ENCODE data around the gene COL1A2.

Gene COL1A2

DNA sequence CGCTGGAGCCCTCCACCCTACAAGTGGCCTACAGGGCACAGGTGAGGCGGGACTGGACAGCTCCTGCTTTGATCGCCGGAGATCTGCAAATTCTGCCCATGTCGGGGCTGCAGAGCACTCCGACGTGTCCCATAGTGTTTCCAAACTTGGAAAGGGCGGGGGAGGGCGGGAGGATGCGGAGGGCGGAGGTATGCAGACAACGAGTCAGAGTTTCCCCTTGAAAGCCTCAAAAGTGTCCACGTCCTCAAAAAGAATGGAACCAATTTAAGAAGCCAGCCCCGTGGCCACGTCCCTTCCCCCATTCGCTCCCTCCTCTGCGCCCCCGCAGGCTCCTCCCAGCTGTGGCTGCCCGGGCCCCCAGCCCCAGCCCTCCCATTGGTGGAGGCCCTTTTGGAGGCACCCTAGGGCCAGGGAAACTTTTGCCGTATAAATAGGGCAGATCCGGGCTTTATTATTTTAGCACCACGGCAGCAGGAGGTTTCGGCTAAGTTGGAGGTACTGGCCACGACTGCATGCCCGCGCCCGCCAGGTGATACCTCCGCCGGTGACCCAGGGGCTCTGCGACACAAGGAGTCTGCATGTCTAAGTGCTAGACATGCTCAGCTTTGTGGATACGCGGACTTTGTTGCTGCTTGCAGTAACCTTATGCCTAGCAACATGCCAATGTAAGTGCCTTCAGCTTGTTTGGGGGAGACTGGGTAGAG is at the start of gene COL1A2:
Gene COL1A2, plus strand, starts transcription at position 459 of the 704 bp plus-strand sequence. Its CDS starts 137 bp downstream, at position 596.
- DNase-seq = peak; percentile 96

DNA sequence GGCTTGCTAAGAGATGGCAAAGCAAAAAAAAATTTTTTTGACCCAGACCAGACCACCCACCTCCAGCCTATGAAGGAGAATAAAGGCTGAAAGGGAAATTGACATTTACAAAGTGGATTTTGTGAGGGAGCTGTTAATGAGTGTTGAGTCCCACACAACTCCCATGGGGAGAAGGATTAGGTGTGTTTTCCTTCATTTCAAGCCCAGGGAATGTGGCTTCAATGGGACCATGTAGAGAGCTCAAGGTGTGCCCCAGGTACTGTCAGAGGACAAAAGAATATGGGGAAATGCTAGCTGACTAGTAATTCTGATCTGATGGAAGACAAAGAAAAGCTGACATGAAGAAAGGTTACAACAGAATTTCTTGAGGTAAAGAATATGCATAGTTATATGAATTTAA is 48.8 kb upstream of the COL1A2 start:
- DNase-seq = no peak

DNA sequence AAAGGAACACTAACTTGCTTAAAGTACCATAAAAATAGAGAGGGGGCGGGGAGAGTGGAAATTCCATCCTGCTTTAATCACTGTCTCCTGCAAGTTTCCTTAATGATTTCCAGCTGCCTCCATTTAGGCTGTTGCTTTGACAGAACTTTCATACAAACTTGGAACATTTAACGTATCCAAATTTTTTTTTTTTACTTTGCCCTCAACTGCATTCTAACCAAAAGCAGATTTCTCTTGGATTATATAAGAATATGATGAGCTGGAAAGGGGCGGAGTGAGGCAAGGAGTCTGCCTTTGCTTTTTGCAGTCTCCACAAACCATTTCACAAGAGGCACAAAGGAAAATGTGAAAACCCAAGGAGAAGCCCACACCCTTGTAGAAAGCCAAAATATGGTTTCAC is 46.6 kb upstream of the COL1A2 start:
- peak; percentile 84 for DNase-seq

DNA sequence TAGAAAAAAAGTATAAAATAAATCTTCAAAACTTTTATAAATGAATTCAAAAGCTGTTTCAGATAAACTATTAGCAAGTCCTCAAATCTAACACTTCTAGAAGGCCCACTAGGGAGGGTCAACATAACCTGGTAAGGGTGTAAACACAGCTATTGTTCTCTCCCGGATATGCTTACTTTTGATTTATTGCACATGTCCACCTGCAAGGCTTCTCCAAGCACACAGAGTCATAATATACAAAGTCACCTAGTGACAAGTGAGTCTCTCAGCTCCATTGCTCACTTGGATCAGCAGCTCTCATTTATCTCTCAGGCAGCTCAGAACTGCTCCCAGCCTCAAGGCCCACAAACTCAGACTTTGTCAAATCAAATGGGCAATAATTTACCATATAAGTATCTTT is 44.0 kb upstream of the COL1A2 start:
- DNase-seq = no peak

DNA sequence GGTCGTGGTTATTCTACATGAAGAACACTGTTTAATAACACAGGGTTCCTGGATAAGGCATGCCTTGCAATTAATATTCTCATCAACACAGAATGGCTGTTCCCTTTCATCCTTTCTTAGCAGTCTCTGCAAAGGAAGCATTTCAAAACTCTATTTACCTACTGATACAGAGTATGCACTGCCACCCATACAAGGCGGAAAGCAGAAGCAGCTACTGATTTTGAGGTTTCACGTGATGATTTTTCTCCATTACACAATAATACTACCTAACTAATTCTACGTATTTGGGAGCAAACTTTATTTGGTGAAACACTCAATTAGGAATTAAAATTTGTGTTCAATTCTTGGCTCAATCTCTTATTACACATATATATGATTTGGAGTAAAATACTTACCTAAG is 43.0 kb upstream of the COL1A2 start:
- DNase-seq = no peak

DNA sequence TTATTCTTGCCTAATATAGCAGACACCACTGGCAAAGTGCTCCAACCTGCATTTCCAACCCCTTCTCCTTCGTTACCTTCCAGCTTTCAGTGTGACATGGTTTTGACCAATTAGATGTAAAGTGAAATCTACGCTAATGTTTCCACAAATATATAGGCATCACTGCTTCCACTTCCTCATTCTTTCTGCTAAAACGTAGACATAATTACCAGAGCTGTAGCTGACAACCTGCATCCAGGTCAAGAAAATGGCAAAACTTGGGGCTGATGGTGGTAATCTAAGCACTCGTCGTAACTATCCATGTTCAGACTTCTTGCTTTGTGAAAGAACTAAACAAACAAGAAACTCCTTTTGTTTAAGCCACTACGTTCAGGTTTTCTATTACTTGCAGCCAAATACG is 41.8 kb upstream of the COL1A2 start:
- no peak for DNase-seq

DNA sequence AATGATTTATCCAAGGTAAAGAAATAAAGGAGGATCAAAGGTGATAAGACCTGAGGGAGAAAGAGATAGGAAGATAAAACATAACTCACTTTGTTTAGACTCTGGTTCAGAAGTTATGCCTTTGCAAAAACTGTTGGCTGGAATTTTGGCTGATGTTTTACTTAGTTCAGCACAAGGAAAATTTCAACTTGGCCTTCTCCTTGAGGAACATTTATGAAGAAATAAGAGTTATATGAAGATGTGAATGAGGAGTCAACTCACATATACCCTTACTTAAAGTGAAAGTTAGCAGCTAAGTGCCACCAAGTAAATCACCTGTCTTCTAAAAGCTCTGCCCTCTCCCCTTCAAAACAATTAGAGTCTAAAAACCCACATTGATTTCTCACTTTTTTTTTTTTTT is 39.7 kb upstream of the COL1A2 start:
- DNase-seq = no peak

DNA sequence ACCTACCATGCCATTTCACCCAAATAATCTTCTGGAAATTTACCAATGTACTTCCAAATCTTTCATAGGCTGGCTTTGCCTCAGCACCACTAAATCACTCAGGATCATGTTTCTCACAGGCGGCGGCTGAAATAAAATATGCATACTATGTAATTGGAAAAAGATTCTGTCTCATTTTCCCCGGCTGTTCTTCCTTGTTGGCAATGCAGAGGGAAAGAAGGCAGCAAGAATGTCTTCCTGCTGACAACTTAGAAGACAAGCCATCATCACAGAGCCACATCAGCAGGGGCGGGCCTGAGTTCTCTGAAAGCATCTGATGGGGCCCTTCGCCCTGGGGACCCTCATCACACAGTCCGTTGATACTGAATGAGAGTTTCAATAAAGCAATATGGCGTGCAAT is 39.2 kb upstream of the COL1A2 start:
- peak; percentile 39 for DNase-seq

DNA sequence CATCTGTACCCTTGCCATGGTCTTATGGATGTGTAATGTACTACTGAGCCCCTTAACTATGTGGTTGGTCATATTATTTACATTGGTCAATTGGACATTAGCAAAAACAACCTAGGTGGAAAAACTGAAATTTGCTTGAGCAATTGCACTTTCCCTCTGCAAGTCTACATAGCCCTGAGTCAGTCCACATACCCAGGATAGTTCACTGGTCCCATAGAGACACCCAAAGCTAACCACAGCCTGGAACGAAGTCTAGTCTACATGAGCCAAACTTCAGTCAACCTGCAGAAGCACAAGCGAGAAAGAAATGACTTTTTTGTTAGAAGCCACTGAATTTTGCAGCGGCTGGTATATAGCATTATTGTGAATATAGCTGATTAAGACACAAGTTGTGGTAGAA is 37.6 kb upstream of the COL1A2 start:
- no peak for DNase-seq

DNA sequence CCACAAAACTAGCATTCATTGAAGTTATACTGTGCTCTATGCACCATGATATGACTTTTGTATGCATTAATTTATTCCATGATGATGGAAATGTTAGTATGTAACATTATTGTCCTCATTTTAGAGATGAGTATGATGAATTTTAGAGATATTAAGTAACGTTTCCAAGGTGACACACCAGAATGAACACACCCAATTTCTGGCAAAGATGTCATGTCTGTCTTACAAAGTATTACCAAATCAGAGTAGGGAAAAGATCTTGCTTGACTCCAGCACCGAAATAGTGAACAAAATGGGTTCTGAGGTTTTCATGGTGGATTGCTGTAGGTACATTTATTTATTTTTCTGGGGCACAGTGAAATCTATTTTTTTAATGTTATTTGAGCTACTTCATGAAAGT is 33.8 kb upstream of the COL1A2 start:
- no peak for DNase-seq

DNA sequence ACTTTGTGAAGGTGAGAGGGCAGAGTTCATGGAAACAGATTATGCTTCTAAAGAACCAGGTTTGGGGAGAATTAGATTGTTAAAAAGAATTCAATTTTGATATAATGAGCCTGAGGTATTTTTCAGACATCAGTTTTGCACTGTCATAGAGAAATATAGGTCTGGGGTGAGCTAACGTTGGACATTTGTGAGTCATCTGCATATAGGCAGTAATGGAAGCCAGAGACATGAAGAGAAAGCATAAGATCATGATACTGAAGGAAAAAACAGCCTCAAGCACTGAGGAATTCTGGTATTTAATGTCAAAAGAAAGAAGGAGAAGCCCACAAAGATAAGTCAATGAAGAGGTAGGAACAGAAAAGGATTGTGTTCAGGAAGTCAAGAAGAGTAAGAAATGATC is 32.4 kb upstream of the COL1A2 start:
- no peak for DNase-seq

DNA sequence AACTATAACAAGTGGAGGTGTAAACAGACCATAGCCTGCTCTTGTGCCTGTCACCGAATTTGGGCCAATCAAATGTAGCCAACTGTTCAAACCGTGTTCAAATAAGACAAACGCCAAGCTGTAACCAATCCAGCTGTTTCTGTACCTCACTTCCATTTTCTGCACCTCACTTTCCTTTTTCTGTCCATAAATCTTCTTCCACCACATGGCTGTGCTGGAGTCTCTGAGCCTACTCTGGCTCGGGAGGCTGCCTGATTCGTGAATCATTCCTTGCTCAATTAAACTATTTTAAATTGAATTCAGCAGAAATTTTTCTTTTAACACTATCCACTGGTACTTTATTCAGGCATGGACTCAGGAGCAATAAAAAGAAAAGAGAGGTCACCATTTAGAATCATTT is 29.9 kb upstream of the COL1A2 start:
- no peak for DNase-seq

DNA sequence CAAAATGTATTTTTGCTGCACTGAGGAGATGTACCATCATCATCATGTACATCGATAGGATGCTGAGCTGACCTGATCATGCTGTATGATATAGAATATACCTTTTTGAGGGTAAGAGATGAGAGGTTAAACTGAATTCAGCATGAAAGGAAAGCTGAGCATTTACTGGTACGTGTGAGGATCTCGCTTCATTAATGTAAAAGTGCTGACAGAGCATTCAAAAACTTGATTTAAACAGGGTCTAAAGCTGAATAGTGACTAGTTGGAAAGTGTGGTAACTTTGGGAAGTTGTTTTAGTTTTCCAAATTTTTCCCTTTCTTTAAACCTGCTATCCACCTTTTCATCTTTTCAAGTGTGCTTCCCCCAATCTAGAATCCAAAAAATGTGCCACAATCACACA is 28.5 kb upstream of the COL1A2 start:
- no peak for DNase-seq

DNA sequence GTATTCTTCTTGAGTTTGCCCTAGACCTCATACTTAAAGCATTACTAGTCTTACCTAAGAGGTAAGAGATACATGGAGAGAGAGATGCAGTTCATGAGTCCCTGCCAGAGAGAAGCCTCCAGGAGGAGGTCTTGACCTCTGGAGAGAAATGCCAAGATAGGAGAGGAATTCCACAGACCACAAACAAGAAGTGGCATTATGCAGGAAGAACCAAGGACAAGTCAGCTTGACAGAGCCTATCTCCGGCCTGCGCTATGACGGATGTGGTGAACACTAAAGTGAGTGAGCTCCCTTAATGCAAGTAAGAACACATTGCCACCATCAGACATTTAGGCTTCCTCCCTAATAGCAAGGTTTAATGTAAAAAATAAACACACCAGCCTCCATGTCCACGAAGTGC is 27.9 kb upstream of the COL1A2 start:
- no peak for DNase-seq

DNA sequence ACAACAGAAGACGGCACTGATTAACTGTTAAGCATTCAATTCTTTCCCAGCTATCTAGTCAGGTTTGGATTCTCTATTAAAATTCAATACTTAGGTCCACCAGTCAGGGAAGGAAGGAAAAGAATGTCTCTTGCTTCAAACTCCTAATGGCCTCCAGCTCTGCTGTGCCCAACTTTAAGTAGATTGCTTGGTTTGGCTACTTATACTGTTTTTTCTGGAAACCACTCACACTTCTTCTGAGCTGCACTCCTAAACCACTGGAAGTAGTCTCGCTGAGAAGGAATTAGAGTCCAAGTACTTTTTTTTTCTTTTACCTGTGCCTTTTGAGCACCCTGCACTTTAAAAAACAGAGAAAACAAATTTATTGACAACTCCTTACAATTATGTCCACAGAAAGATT is 26.7 kb upstream of the COL1A2 start:
- peak; percentile 24 for DNase-seq

DNA sequence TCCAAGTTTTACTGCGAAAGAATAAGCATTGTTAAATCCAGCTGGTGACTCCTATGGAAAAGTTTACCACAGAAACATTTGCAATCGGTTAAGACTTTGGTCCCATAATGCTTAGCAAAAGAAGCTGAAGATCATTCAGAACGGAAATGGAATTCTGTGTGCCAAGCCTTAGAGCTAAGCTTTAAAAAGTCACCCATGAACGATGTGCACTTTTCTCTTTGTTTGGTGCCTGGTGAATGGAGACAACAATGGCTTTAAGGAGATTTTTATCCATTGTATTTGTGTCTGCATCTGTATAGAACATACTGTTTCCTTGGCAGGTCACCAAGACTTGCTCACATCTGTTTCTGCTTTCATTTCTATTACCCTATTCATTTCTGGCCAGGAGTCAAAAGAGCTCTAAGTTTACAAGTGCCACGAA is 26.3 kb upstream of the COL1A2 start:
- peak; percentile 62 for DNase-seq

DNA sequence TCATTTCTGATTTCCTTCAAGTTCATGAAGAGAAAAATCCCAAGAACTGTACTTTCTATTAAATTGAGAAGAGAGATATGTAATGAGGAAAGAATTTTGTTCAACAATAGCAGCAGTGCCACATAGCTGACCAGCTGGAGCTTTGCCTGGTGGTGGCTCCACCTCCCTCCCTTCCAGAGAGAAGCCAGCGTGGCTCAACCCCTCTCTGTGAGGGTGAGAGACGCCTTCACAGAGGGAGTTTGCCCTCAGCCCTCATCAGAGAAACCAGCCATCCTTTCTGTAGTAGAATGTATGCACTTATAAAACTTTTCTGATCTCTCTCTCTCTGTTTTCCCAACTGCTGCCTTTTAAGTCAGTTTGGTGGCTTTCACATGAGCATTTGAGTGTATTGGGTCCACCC is 20.5 kb upstream of the COL1A2 start:
- DNase-seq = peak; percentile 76

DNA sequence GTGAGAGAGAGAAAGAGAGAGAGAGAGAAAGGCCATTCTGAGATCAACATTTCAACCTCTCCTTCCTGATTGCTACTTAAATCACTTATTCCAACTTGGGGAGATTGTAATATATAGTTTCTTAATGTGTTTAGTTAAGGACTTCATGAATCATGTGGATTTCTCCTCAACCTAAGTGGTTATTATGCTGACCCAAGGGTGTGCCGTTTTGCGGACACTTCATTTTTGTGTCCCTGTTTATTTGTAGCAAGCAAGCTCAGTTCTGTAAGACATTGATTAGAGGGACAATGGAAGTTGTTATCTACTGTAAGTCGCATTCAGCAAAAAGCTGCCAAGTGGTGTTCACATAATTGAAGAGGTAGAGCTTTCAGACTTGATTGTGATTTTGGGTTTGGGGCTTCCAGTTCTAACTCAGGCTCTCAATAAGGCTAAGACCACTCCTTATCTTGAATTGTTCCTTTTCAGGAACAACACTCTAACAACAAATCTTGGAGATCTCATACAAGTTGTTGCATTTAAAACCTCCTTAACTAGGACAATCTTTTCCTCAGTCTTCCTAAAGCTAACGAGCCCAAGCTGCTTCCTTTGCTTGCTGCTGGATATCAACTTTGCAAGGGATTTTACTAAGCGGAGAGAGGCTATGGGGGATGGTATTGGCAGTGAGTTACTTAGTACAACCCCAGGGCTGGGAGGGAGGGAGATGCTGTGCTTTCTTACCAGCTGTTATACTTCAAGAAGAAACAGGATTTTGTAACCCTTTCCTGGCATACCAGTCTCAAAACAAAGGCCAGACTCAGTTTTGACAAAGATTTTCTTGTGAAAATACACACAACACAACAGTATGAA is 19.8 kb upstream of the COL1A2 start:
- DNase-seq = peak; percentile 79

DNA sequence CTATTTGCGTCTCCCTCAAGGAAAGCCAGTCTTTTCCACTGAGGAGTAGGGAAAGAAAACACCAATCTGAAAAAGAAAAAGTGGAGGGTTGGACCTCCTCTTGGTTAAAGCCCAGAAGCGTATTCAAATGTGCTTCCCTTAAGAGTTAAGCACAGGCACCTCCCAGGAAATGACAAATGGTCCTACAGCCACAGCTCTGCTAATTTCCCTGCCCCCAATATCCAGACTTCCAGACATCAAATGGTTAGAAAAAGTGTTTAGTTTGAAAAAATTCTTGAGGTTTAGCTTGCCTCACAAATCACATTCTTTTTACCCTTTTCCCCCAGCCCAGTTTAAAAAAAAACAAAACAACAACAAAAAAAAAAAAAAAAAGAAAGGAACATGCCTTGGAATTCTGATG is 19.0 kb upstream of the COL1A2 start:
- peak; percentile 90 for DNase-seq

DNA sequence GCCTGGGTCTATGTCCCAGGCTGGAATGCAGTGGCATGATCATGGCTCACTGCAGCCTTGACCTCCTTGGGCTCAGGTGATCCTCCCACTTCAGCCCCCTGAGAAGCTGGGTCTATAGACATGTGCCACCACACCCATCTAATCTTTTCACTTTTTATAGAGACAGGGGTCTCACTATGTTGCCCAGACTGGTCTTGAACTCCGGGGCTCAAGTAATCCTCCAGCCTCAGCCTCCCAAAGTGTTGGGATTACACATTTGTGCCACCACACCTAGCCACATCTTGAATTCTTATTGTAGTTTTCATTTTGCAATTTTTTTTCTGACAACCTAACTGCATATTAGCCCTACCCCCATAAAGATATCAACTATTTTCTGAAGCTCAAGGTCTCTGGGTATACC is 18.4 kb upstream of the COL1A2 start:
- no peak for DNase-seq

DNA sequence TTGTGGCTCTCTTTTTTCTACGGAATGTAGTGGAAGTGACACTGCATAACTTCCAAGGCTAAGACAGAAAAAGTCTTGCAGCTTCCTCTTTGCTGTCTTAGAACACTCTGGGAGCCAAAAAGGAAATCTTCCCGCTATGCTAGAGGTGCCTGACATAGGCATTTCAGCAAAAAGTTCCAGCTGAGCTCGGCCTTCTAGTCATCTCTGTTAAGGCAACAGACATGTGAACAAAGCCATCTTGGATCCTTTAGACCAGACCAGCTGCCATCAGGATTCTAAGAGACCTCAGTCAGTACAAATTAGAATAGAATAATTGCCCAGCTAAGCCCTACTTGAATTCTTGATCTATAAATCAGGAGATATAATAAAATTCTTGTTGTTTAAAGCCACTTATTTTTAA is 16.3 kb upstream of the COL1A2 start:
- no peak for DNase-seq

DNA sequence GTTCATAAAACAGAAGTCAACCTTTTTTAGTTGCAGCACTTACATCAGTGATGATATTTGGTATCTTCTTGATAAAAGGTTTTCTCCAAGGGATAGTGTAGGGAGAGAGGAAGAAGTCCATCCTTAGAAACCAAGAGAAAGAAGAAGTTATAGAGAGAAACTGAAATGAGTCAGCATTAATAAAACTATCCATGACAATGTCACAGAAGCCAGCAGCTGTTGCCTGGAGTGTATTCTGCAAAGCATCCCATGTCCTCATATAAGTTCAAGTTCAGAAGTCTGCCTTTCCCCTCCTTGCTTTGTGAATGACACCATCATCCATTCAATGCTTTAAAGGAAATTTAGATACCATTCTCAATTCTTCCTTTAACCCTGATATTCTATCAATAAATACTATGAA is 14.4 kb upstream of the COL1A2 start:
- no peak for DNase-seq

DNA sequence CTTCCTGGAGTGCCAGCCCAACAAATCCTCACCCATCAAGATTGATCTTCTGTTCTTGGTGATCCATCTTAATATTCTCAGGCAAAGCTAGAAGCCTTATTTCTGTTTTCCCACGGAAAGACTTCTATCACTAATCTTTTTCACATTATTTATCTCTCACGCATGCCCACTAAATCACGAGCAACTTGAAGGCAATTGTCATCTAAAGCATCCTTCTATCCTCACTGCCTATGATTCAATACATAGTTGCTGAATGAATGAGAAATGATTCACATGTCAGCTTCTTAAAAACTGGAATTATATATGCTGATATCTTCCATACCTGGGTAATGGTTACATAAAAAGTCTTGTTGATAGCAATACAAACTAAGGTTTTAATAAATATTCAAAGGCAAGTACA is 12.6 kb upstream of the COL1A2 start:
- DNase-seq = peak; percentile 58

DNA sequence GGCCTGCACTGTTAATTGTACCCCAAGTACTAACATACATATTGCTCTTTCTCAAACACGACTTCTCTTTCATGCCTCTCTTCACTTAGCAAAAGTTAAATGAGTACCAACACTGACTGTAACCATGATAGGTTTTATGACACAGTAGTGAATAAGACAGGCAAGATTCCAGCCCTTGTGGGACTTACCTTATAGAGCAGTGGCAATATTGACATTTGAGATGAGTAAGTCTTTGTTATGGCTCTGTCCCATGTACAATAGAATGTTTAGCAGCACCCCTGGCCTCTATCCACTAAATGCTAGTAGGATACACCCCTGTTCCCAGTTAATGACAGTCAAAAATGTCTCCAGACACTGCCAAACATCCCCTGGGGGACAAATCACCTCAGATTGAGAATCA is 11.9 kb upstream of the COL1A2 start:
- DNase-seq = no peak

DNA sequence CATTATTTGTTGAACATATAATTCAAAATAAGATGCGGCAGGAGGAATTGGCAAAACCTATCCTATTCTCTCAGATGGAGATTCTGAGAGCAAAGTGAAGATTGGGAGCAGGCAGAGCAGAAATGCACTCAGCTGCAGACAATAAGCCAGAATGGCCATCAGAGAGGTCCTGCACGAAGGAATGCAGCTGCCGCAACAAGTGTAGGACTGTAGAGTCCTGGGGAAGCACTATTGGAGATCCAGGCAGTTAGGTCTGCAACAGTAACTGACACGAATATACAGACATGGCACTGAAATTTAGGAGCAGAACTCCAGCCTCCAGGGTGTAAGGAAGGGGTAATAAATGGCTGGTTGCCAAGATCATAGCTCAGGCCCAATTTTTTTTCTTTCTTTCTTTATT is 10.4 kb upstream of the COL1A2 start:
- DNase-seq = no peak

Data from amniotic stem cell (primary cell).